ENCODE measurements around the gene NACC1. TPM values are rescaled to one million over a fixed set of nuclear protein-coding genes. Genes with fewer than 3 reads are reported as not detected.

NACC1 gene
- total and polyA plus RNA-seq, 2 donors (not counting 3 experiments of a cell fraction or from before 2014, with no cell fraction given): 97.6 to 120 TPM

DNA sequence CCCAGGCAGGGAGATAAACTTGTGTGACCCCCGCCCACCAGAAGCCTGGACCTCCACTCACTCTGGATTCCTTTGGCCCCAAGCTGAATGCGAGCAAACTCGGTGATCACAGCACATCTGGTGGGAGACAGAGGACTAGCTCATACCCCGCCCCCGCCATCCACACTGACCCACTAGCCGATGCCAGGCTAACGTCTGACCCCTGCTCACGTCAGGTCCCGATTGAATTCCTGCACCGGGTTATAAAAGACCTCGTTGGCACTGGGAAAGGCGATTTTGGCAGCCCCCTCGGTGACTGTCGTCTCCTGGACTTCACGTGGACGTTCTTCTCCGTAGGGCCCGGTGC, 2.2 kb upstream of the NACC1 start:
- POLR2A ChIA-PET: no interaction called here
- intact Hi-C loops (cut with micrococcal nuclease): loop anchor here (1.0 kb wide), 3 partner anchors 14 to 146 kb away; partner anchors contain the start of gene LYL1

DNA sequence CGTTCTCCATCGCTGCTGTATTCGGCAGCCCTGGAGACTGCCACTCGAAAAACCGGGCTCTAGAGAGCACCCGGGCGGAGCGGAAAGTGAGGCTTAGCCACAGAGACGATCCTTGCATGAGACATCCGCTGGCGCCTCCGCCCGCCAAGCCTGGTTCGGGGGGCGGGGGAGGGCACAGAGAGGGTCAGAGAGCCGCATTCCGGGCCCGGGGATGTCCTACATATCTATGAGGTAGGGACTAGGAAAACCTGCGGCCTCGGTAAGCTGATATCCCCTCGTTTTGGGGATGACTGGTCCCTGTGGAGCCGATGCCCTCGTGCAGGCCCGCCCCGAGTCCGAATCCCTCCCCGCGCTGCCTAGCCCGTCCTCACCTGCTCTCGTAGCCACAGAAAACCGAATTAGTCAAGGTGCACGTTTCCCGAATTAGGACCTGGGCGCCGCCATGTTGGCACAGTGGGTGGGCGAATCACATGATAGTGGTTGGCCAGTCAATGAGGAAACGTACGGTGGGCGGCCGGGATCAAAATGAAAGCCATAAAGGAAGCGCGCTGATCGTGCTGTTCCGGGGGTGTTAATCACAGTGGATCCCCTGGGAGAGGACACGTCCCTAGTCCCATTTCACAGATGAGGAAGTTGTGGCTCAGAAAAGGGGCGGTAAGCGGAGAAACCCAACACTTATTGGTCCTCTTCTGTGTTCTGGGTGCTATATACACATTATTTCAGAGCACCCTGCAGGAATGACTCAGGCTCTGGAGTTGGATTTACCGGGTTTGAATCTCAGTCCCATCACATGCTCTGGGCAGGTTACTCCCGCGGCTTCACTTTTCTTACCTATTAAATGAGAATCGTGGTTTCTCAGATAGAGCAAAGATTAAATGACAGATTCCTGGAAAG, 1.5 kb upstream of the NACC1 start, which contains the start of gene TRMT1:
Gene TRMT1 (minus strand): TSS at position 459 of the 894 bp plus-strand sequence. CDS start 341 bp downstream, at position 118.
- TSS peak; percentile 64 for BruUV-seq (replicated peaks)

More for the DNA sequence above, 2.2 kb upstream of the NACC1 start:
- dilution Hi-C loops (cut with MboI; ENCODE audit: extremely low pct_ligation_motif_present, low sequenced_read_pairs): no loop called here
- peak overlapping the region; percentile 60 for H3K27ac ChIP-seq (ENCODE audit: insufficient read depth, low read depth, low read length)
- H3K9me1 ChIP-seq (replicated peaks; ENCODE audit: control insufficient read depth, extremely low read depth, insufficient read depth, low read length): no peaks in the 10 kb centered on the region
- H3K4me2 ChIP-seq (ENCODE audit: insufficient read depth, low read length): peak overlapping the region; percentile 61
- FAIRE-seq (no peak), DNase-seq (ENCODE audit: low read depth, low spot score) (no peak)
- peak overlapping the region; percentile 64 to 82 (median 78) for H3K4me3 ChIP-seq (replicated peaks in 1 of 3; ENCODE audit: insufficient read depth in 1 of 3, low read depth in 1 of 3, low read length in 3 of 3)
- H3K9ac ChIP-seq (replicated peaks; ENCODE audit: extremely low read depth, insufficient read depth, low read length): peak overlapping the region; percentile 80
- no peak overlapping the region for H2AFZ ChIP-seq (ENCODE audit: low read depth, low read length)
- no peak for TF ChIP-seq GATA2 (IDR thresholded peaks at IDR 0.05; ENCODE audit: insufficient read depth, insufficient read length, low read depth, low read length)
- no peak for TF ChIP-seq JUN (IDR thresholded peaks at IDR 0.05; ENCODE audit: borderline replicate concordance, insufficient read depth, insufficient read length, low read depth)
- H3K4me1 ChIP-seq (ENCODE audit: control insufficient read depth, extremely low read depth, insufficient read depth, low read length): peaks cover 13% of the 10 kb centered on the region
- H3K27me3 ChIP-seq (ENCODE audit: control insufficient read depth in 2 of 2, insufficient read depth in 2 of 2, low read length in 2 of 2): no peaks in the 10 kb centered on the region
- peaks cover 42% of the 10 kb centered on the region for H3K79me2 ChIP-seq (ENCODE audit: control insufficient read depth, insufficient read depth, low read length)
- BruUV-seq (replicated peaks): no TSS peak
- H3K9me3 ChIP-seq (replicated peaks; ENCODE audit: control insufficient read depth, insufficient read depth, low read length): no peaks in the 10 kb centered on the region
- peaks cover 0 to 7% of the 10 kb centered on the region in 2 experiments for H3K36me3 ChIP-seq (ENCODE audit: control insufficient read depth in 2 of 2, extremely low read depth in 1 of 2, insufficient read depth in 2 of 2, low read length in 2 of 2)
- CTCF ChIA-PET: interaction anchor here (4.3 kb wide), 1 partner anchor 11 kb away, joined by 24 read pairs; no protein-coding TSS in a partner anchor
- H4K20me1 ChIP-seq (replicated peaks; ENCODE audit: control insufficient read depth, extremely low read depth, insufficient read depth, low read length): no peaks in the 10 kb centered on the region

More for the DNA sequence above, 1.5 kb upstream of the NACC1 start, which contains the start of gene TRMT1:
- CTCF ChIA-PET: interaction anchor here (1.4 to 4.3 kb wide), 5 partner anchors 12 to 146 kb away, joined by 4 to 24 read pairs (median 14); partner anchors contain the start of genes IER2 and STX10
- FAIRE-seq (peak; percentile 97), DNase-seq (ENCODE audit: low read depth, low spot score) (peak; percentile 91)
- H3K27ac ChIP-seq (ENCODE audit: insufficient read depth, low read depth, low read length): peak within 1 kb of the TSS; percentile 60
- H3K79me2 ChIP-seq (ENCODE audit: control insufficient read depth, insufficient read depth, low read length): peaks cover 48% of the 10 kb centered on the region
- no peaks in the 10 kb centered on the region for H3K27me3 ChIP-seq (ENCODE audit: control insufficient read depth in 2 of 2, insufficient read depth in 2 of 2, low read length in 2 of 2)
- POLR2A ChIA-PET: no interaction called here
- H4K20me1 ChIP-seq (replicated peaks; ENCODE audit: control insufficient read depth, extremely low read depth, insufficient read depth, low read length): no peaks in the 10 kb centered on the region
- intact Hi-C loops (cut with micrococcal nuclease) (loop anchor here (1.0 kb wide), 3 partner anchors 14 to 146 kb away; partner anchors contain the start of gene LYL1), dilution Hi-C loops (cut with MboI; ENCODE audit: extremely low pct_ligation_motif_present, low sequenced_read_pairs) (no loop called here)
- H3K9me1 ChIP-seq (replicated peaks; ENCODE audit: control insufficient read depth, extremely low read depth, insufficient read depth, low read length): no peaks in the 10 kb centered on the region
- H3K9ac ChIP-seq (replicated peaks; ENCODE audit: extremely low read depth, insufficient read depth, low read length): peak within 1 kb of the TSS; percentile 80
- peaks cover 0 to 7% of the 10 kb centered on the region in 2 experiments for H3K36me3 ChIP-seq (ENCODE audit: control insufficient read depth in 2 of 2, extremely low read depth in 1 of 2, insufficient read depth in 2 of 2, low read length in 2 of 2)
- H3K4me3 ChIP-seq (replicated peaks in 1 of 3; ENCODE audit: insufficient read depth in 1 of 3, low read depth in 1 of 3, low read length in 3 of 3): peak within 1 kb of the TSS; percentile 64 to 82 (median 78)
- peak within 1 kb of the TSS; percentile 90 for H3K4me2 ChIP-seq (ENCODE audit: insufficient read depth, low read length)
- peaks cover 13% of the 10 kb centered on the region for H3K4me1 ChIP-seq (ENCODE audit: control insufficient read depth, extremely low read depth, insufficient read depth, low read length)
- peak within 1 kb of the TSS; percentile 48 for H2AFZ ChIP-seq (ENCODE audit: low read depth, low read length)
- H3K9me3 ChIP-seq (replicated peaks; ENCODE audit: control insufficient read depth, insufficient read depth, low read length): no peaks in the 10 kb centered on the region
- TF ChIP-seq, protein P1, sequence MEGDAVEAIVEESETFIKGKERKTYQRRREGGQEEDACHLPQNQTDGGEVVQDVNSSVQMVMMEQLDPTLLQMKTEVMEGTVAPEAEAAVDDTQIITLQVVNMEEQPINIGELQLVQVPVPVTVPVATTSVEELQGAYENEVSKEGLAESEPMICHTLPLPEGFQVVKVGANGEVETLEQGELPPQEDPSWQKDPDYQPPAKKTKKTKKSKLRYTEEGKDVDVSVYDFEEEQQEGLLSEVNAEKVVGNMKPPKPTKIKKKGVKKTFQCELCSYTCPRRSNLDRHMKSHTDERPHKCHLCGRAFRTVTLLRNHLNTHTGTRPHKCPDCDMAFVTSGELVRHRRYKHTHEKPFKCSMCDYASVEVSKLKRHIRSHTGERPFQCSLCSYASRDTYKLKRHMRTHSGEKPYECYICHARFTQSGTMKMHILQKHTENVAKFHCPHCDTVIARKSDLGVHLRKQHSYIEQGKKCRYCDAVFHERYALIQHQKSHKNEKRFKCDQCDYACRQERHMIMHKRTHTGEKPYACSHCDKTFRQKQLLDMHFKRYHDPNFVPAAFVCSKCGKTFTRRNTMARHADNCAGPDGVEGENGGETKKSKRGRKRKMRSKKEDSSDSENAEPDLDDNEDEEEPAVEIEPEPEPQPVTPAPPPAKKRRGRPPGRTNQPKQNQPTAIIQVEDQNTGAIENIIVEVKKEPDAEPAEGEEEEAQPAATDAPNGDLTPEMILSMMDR (IDR thresholded peaks at IDR 0.05; ENCODE audit: extremely low read depth in 1 of 2, insufficient read depth in 1 of 2, low read depth in 1 of 2, low read length in 2 of 2): no peak
- TF ChIP-seq POLR2A (IDR thresholded peaks at IDR 0.05; ENCODE audit: low read depth, low read length): peak; percentile 51
- TF ChIP-seq EZH2 (IDR thresholded peaks at IDR 0.05; ENCODE audit: borderline replicate concordance, low read depth, low read length, severe bottlenecking): no peak
- TF ChIP-seq, protein P2, sequence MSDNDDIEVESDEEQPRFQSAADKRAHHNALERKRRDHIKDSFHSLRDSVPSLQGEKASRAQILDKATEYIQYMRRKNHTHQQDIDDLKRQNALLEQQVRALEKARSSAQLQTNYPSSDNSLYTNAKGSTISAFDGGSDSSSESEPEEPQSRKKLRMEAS (IDR thresholded peaks at IDR 0.05; ENCODE audit: insufficient read depth, insufficient read length): peak; percentile 82
- TF ChIP-seq FOS (IDR thresholded peaks at IDR 0.05; ENCODE audit: borderline replicate concordance, insufficient read depth, low read length): no peak
- TF ChIP-seq GATA2 (IDR thresholded peaks at IDR 0.05; ENCODE audit: insufficient read depth, insufficient read length, low read depth, low read length): no peak
- TF ChIP-seq JUN (IDR thresholded peaks at IDR 0.05; ENCODE audit: borderline replicate concordance, insufficient read depth, insufficient read length, low read depth): no peak
- TF ChIP-seq MYC (IDR thresholded peaks at IDR 0.05; ENCODE audit: low read depth, low read length): peak; percentile 86
- TF ChIP-seq POLR2AphosphoS5 (IDR thresholded peaks at IDR 0.05; ENCODE audit: insufficient read depth, low read depth, low read length): peak; percentile 41
